Fibroblast of mammary gland (primary cell): ENCODE measurements around the gene CABP7.
A peak's percentile ranks its signal among the peaks of the same experiment; 100 is the strongest.

Experiments
- DNase-seq: peaks from one replicate; pipeline ENCODE4 v3.0.0-alpha.2; 2010; ENCODE audit warnings: low read depth
- H3K4me3 ChIP-seq: 2 replicates; pipeline ENCODE4 v1.5.1; 2011; ENCODE audit warnings: low read depth, mild to moderate bottlenecking, low read length, moderate library complexity; ENCODE audit not compliant: control insufficient read depth
- CTCF ChIP-seq: conservative IDR thresholded peaks from 2 replicates; pipeline ENCODE4 v1.5.1; 2011; ENCODE audit warnings: low read depth, low read length, inconsistent platforms; ENCODE audit not compliant: control insufficient read depth, insufficient read depth

The CABP7 gene

GRCh38 chr22:29693161-29693560, 26.6 kb upstream of the CABP7 start:
- no peak for TF ChIP-seq CTCF
- peak; percentile 16 for DNase-seq
- H3K4me3 ChIP-seq = no peak overlapping the region

- no peak for TF ChIP-seq CTCF
- DNase-seq = peak; percentile 52
- no peak overlapping the region for H3K4me3 ChIP-seq
These were observed 26.1 kb upstream of the CABP7 start for GRCh38 chr22:29693671-29694070.

- no peak for TF ChIP-seq CTCF
- DNase-seq = no peak
- H3K4me3 ChIP-seq = no peak overlapping the region
These were observed 24.5 kb upstream of the CABP7 start for GRCh38 chr22:29695129-29695926.

- no peak for DNase-seq
- no peak overlapping the region for H3K4me3 ChIP-seq
- TF ChIP-seq CTCF = no peak
These were observed 21.8 kb upstream of the CABP7 start for GRCh38 chr22:29697853-29698598.

- no peak overlapping the region for H3K4me3 ChIP-seq
- no peak for DNase-seq
- no peak for TF ChIP-seq CTCF
These were observed 19.4 kb upstream of the CABP7 start for GRCh38 chr22:29700206-29700899.

GRCh38 chr22:29700900-29701154, 19.0 kb upstream of the CABP7 start:
- no peak for DNase-seq
- no peak overlapping the region for H3K4me3 ChIP-seq
- no peak for TF ChIP-seq CTCF
